ENCODE data around the gene ADGRE2.

Gene ADGRE2

DNA sequence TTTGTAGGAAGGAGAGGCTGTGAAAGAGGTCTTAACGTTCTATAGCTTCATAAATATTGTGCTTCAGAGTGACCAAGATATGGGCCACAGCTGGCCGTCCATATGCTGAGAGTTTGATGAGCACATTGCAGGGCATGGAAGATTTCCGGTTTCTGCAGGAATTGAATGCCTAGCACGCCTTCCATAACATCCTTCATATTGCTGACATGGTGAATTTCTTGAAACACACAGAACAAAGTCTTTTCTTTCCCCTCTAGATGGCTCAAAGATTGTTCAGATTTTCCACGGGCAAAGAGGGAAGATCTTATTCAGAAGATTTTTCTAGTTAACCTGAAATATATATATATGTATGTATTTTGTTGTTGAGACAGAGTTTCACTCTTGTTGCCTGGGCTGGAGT lies 42.4 kb downstream of the ADGRE2 start:
- DNase-seq (ENCODE audit: low read depth, low spot score) = no peak

DNA sequence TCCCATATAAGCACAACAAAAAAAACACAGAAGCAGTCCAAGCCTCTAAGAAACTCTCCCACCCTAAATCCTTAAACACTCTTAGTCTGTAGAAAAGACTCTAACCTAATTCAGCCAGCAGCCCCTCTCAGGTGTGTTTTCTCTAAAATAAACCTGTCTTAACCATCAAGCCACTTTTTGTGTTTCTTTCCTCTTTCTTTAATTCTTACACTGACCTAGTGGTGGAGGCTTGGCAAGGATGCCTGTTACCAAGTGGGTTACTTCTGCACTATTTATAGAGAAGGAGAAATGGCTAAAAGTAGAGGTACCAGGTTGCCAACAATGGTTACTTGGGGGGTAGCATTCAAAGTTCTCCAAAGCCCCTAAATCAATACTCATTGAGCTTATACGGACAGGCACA lies 44.8 kb downstream of the ADGRE2 start:
- DNase-seq (ENCODE audit: low read depth, low spot score) = no peak

DNA sequence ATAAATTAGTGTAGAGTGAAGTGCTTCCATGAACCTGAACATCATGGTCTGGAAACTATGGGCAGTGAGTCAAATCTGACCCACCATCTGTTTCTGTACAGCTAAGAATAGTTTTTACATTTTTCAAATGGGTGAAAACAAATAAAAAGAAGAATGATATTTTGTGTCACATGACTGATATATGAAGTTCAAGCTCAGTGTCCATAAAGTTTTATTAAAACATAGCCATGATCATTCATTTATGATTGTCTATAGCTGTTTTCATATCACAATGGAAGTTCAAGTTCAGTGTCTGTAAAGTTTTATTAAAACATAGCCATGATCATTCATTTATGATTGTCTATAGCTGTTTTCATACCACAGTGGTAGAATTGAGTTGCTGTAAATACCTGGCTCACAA lies 45.9 kb downstream of the ADGRE2 start:
- no peak for DNase-seq (ENCODE audit: low read depth, low spot score)

GRCh38 chr19:14731200-14731599 lies 47.2 kb downstream of the ADGRE2 start:
- DNase-seq (ENCODE audit: low read depth, low spot score) = no peak

GRCh38 chr19:14728595-14728994 lies 49.8 kb downstream of the ADGRE2 start:
- no peak for DNase-seq (ENCODE audit: low read depth, low spot score)

DNA sequence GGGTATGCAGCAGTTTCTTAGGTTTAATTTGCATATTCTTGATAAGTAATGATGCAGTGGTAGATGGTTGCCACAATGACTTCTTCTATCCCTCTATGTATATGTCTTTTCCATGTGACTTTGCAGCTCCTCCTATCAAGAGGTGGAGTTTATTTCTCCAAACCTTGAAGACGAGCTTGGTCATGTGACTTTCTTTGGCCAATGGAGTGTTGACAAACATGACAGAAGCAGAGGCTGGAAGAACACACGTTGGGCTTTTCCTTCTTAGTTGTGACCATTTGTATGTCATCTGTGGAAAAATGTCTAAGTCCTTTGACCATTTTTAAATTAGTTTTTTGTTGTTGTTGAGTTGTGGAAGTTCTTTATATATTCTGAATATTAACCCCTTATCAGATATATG lies 56.2 kb downstream of the ADGRE2 start:
- DNase-seq (ENCODE audit: low read depth, low spot score) = no peak

- no peak for DNase-seq (ENCODE audit: low read depth, low spot score)
These were observed 59.2 kb downstream of the ADGRE2 start for GRCh38 chr19:14719162-14719561.

DNA sequence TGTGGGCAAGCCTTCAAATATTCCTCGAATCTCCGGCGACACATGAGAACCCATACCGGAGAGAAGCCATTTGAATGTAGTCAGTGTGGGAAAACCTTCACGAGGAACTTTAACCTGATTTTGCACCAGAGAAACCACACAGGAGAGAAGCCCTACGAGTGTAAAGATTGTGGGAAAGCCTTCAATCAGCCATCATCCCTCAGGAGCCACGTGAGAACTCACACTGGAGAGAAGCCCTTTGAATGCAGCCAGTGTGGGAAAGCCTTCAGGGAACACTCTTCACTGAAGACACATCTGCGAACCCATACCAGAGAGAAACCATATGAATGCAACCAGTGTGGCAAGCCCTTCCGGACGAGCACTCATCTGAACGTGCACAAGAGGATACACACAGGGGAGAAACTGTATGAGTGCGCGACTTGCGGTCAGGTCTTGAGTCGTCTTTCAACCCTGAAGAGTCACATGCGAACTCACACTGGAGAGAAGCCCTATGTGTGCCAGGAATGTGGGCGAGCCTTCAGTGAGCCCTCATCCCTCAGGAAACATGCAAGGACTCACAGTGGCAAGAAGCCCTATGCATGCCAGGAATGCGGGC lies 59.7 kb downstream of the ADGRE2 start:
- DNase-seq (ENCODE audit: low read depth, low spot score) = no peak

GRCh38 chr19:14715841-14716240 lies 62.5 kb downstream of the ADGRE2 start:
- DNase-seq (ENCODE audit: low read depth, low spot score) = no peak

DNA sequence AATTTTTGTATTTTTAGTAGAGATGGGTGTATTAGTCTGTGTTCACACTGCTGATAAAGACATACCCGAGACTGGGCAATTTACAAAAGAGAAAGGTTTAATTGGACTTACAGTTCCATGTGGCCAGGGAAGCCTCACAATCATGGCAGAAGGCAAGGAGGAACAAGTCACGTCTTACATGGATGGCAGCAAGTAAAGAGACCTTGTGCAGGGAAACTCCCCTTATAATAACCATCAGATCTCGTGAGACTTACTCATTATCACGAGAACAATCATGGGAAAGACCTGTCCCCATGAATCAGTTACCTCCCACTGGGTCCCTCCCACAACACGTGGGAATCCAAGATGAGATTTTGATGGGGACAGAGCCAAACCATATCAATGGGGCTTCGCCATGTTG lies 73.9 kb downstream of the ADGRE2 start:
- DNase-seq (ENCODE audit: low read depth, low spot score) = no peak

DNA sequence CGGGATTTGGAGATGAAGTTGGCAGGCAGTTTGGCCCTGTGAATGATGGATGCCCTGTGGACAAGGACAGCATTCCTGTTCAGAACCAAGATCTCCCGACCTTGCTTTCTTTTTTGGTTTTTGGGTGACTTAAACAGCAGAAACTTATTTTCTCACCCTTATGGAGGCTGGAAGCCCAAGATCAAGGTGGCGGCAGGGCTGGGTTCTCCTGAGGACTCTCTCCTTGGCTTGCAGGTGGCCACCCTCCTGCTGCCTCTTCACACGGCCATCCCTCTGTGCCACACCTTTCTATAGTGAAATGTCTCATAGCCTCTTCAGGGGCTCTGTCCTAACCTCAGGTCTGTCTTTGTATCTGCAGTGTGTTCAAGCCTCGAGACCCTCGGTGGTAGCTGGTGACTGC lies 74.5 kb downstream of the ADGRE2 start:
- DNase-seq (ENCODE audit: low read depth, low spot score) = no peak

DNA sequence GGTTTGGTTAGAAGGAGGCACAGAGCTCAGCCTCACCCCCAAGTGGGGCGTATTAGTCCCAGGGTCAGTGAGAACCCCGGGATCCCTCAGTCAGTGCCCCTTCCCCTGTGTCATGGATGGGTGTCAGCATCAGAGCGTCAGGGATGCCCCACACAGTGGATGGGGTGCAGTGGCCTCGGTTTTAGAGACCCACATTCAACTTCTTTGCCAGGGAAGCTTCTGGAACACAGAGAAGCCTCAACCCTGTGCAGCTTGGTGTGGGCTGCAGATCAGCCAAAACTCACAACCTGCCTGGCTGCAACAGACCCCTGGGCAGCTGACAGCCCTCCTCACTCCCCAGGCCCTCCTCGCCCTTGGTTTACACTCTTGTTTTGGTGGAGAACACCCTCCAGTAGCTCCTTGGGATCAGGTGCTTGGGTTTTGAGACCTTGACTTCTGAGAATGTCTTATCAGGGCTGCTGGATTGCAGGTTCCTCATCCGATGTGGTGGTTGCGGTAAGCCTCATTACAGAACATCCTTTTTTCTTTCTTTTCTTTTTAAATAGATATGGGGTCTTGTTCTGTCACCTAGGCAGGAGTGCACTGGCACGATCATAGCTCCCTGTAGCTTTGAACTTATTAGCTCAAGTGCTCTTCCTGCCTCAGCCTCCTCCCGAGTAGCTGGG lies 77.5 kb downstream of the ADGRE2 start:
- DNase-seq (ENCODE audit: low read depth, low spot score) = no peak

DNA sequence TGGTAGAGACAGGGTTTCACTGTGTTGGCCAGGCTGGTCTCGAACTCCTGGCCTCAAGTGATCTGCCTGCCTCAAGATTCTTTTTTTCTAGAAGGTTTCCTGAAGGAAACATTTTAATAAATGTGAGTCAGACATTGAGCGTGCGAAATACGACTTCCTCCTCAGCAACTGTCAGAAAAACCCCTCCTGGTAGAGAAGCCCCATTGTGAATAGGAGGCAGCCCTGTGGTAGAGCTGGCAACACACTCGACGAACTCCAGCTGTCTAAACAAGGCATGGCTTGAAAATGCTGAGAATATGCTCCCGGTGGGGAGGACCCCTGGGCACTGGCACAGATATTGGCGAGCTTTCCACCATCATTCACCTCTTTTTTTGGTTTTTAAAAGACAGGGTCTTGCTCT lies 78.7 kb downstream of the ADGRE2 start:
- DNase-seq (ENCODE audit: low read depth, low spot score) = no peak

- no peak for DNase-seq (ENCODE audit: low read depth, low spot score)
These were observed 82.9 kb downstream of the ADGRE2 start for GRCh38 chr19:14695471-14695870.

- DNase-seq (ENCODE audit: low read depth, low spot score) = no peak
These were observed 83.6 kb downstream of the ADGRE2 start for GRCh38 chr19:14694641-14695266.

- DNase-seq (ENCODE audit: low read depth, low spot score) = peak; percentile 98
These were observed 88.5 kb downstream of the ADGRE2 start, which contains the start of gene ZNF333 for GRCh38 chr19:14689598-14690503. TSS of gene ZNF333 (plus strand) at chr19:14690048. CDS start at chr19:14693492, 3,444 bp downstream.

GRCh38 chr19:14686411-14686810 lies 91.9 kb downstream of the ADGRE2 start:
- DNase-seq (ENCODE audit: low read depth, low spot score) = no peak

DNA sequence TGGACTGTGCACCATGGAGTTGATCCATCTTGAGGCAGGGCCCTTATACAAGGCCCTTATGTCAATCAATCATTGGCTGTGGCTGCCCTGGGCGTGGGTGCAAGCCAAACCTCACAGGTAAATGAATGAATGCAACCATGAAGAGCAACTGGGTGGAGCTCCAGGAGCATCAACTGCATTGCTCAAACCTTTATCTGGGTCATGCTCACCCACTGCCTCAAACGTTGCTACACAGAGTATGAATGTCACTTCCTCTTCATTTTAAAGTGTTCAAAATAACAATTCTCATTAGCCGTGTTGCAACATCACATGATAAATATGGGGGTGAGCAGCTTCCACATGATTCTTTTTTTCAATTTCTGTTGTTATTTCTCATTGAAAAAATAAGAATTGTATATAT lies 94.9 kb downstream of the ADGRE2 start:
- no peak for DNase-seq (ENCODE audit: low read depth, low spot score)
